ENCODE results near the gene CLEC11A.
"Not testable (repeated sequence)": the region's sequence is repeated elsewhere in the genome, so short reads cannot be mapped to it uniquely, and the experiment has no call there.

The CLEC11A gene

GRCh38 chr19:50723735-50724521, 764 bp downstream of the CLEC11A start:
- no peak for DNase-seq

GRCh38 chr19:50724522-50725217, 1.5 kb downstream of the CLEC11A start:
- peak; percentile 91 for DNase-seq

GRCh38 chr19:50725218-50725910, 2.2 kb downstream of the CLEC11A start:
- no peak for DNase-seq

- no peak for DNase-seq
Measured at GRCh38 chr19:50725911-50726230, 2.7 kb downstream of the CLEC11A start.

GRCh38 chr19:50728084-50728737, 5.0 kb downstream of the CLEC11A start:
- DNase-seq, result peak; percentile 62

GRCh38 chr19:50729894-50730293, 6.7 kb downstream of the CLEC11A start:
- DNase-seq, result no peak

GRCh38 chr19:50735869-50736268, 12.7 kb downstream of the CLEC11A start:
- DNase-seq, result no peak

GRCh38 chr19:50736338-50736737, 13.2 kb downstream of the CLEC11A start:
- no peak for DNase-seq

- no peak for DNase-seq
Measured at GRCh38 chr19:50739132-50739913, 16.2 kb downstream of the CLEC11A start.

GRCh38 chr19:50739914-50740426, 16.8 kb downstream of the CLEC11A start:
- no peak for DNase-seq

GRCh38 chr19:50741179-50741933, 18.2 kb downstream of the CLEC11A start:
- DNase-seq, result no peak

GRCh38 chr19:50743537-50743936, 20.4 kb downstream of the CLEC11A start:
- no peak for DNase-seq

- no peak for DNase-seq
Measured at GRCh38 chr19:50745221-50745620, 22.1 kb downstream of the CLEC11A start.

GRCh38 chr19:50747141-50747540, 24.0 kb downstream of the CLEC11A start:
- DNase-seq, result not testable (repeated sequence)

- DNase-seq, result no peak
Measured at GRCh38 chr19:50749490-50749889, 26.3 kb downstream of the CLEC11A start.

GRCh38 chr19:50750010-50750409, 26.8 kb downstream of the CLEC11A start:
- no peak for DNase-seq

- DNase-seq, result no peak
Measured at GRCh38 chr19:50753879-50754278, 30.7 kb downstream of the CLEC11A start.

- DNase-seq, result not testable (repeated sequence)
Measured at GRCh38 chr19:50756244-50756643, 33.1 kb downstream of the CLEC11A start.

GRCh38 chr19:50757624-50758023, 34.5 kb downstream of the CLEC11A start:
- not testable (repeated sequence) for DNase-seq

GRCh38 chr19:50759076-50759475, 35.9 kb downstream of the CLEC11A start:
- not testable (repeated sequence) for DNase-seq

- no peak for DNase-seq
Measured at GRCh38 chr19:50759886-50760285, 36.7 kb downstream of the CLEC11A start.
